ENCODE measurements around the gene SUPT3H. TPM values are rescaled to one million over a fixed set of nuclear protein-coding genes. Genes with fewer than 3 reads are reported as not detected.
"Not testable (repeated sequence)": the region's sequence is repeated elsewhere in the genome, so short reads cannot be mapped to it uniquely, and the experiment has no call there.

The SUPT3H gene
- total RNA-seq, 2 donors from 2014 or later: 2.0 to 2.8 TPM

GRCh38 chr6:45289751-45290514 is 87.8 kb downstream of the SUPT3H start:
- no peak for ATAC-seq
- DNase-seq: no peak
- intact Hi-C loops (cut with DNase I, micrococcal nuclease): no loop called here

- DNase-seq; ATAC-seq; intact Hi-C loops (cut with DNase I, micrococcal nuclease): not testable (repeated sequence)
These were observed 91.0 kb downstream of the SUPT3H start for GRCh38 chr6:45286707-45287106.

GRCh38 chr6:45278367-45278766 is 99.4 kb downstream of the SUPT3H start:
- DNase-seq (no peak), ATAC-seq (no peak)
- intact Hi-C loops (cut with DNase I, micrococcal nuclease): no loop called here

GRCh38 chr6:45277741-45278140 is 100.0 kb downstream of the SUPT3H start:
- ATAC-seq; intact Hi-C loops (cut with DNase I, micrococcal nuclease): not testable (repeated sequence)

GRCh38 chr6:45275358-45275757 is 102.4 kb downstream of the SUPT3H start:
- intact Hi-C loops (cut with DNase I, micrococcal nuclease): no loop called here
- ATAC-seq: no peak

More at GRCh38 chr6:45277741-45278140, 100.0 kb downstream of the SUPT3H start:
- DNase-seq: not testable (repeated sequence)

GRCh38 chr6:45272626-45273025 is 105.1 kb downstream of the SUPT3H start:
- ATAC-seq: no peak
- no peak for DNase-seq
- intact Hi-C loops (cut with DNase I, micrococcal nuclease): no loop called here

More at GRCh38 chr6:45275358-45275757, 102.4 kb downstream of the SUPT3H start:
- DNase-seq: no peak

- ATAC-seq (no peak), DNase-seq (no peak)
- intact Hi-C loops (cut with DNase I, micrococcal nuclease): no loop called here
These were observed 112.5 kb downstream of the SUPT3H start for GRCh38 chr6:45265246-45265645.

- DNase-seq (no peak), ATAC-seq (no peak)
- intact Hi-C loops (cut with DNase I, micrococcal nuclease): no loop called here
These were observed 117.0 kb downstream of the SUPT3H start for GRCh38 chr6:45260696-45261095.

GRCh38 chr6:45256697-45257695 is 120.7 kb downstream of the SUPT3H start:
- DNase-seq (no peak), ATAC-seq (no peak)

GRCh38 chr6:45255434-45255833 is 122.3 kb downstream of the SUPT3H start:
- no peak for ATAC-seq
- intact Hi-C loops (cut with DNase I, micrococcal nuclease): no loop called here
- no peak for DNase-seq

More at GRCh38 chr6:45256697-45257695, 120.7 kb downstream of the SUPT3H start:
- intact Hi-C loops (cut with DNase I, micrococcal nuclease): no loop called here

GRCh38 chr6:45254253-45254652 is 123.5 kb downstream of the SUPT3H start:
- ATAC-seq (no peak), DNase-seq (no peak)
- intact Hi-C loops (cut with DNase I, micrococcal nuclease): no loop called here

GRCh38 chr6:45253453-45253852 is 124.3 kb downstream of the SUPT3H start:
- ATAC-seq (no peak), DNase-seq (no peak)
- intact Hi-C loops (cut with DNase I, micrococcal nuclease): no loop called here

GRCh38 chr6:45231660-45232059 is 146.1 kb downstream of the SUPT3H start:
- ATAC-seq: no peak
- intact Hi-C loops (cut with DNase I, micrococcal nuclease): no loop called here

GRCh38 chr6:45229416-45229815 is 148.3 kb downstream of the SUPT3H start:
- intact Hi-C loops (cut with DNase I, micrococcal nuclease): no loop called here
- DNase-seq: no peak

More at GRCh38 chr6:45231660-45232059, 146.1 kb downstream of the SUPT3H start:
- no peak for DNase-seq

GRCh38 chr6:45226081-45226480 is 151.7 kb downstream of the SUPT3H start:
- no peak for ATAC-seq
- intact Hi-C loops (cut with DNase I, micrococcal nuclease): no loop called here
- no peak for DNase-seq

More at GRCh38 chr6:45229416-45229815, 148.3 kb downstream of the SUPT3H start:
- no peak for ATAC-seq

- DNase-seq (no peak), ATAC-seq (no peak)
- intact Hi-C loops (cut with DNase I, micrococcal nuclease): no loop called here
These were observed 155.4 kb downstream of the SUPT3H start for GRCh38 chr6:45222380-45222779.

- ATAC-seq (no peak), DNase-seq (no peak)
- intact Hi-C loops (cut with DNase I, micrococcal nuclease): no loop called here
These were observed 162.0 kb downstream of the SUPT3H start for GRCh38 chr6:45215759-45216158.

GRCh38 chr6:45212976-45213375 is 164.8 kb downstream of the SUPT3H start:
- intact Hi-C loops (cut with DNase I, micrococcal nuclease): no loop called here
- no peak for DNase-seq
- no peak for ATAC-seq

- DNase-seq (no peak), ATAC-seq (no peak)
- intact Hi-C loops (cut with DNase I, micrococcal nuclease): no loop called here
These were observed 168.0 kb downstream of the SUPT3H start for GRCh38 chr6:45209762-45210161.
